ENCODE results near the gene CTNNA1. TPM values are rescaled to one million over a fixed set of nuclear protein-coding genes. Genes with fewer than 3 reads are reported as not detected.

CTNNA1 gene
- total and polyA plus RNA-seq, 9 of the 15 experiments (the other 6 are each of a cell fraction or from before 2014, with no cell fraction given): 29.6 to 117 (median 89.1) TPM

DNA sequence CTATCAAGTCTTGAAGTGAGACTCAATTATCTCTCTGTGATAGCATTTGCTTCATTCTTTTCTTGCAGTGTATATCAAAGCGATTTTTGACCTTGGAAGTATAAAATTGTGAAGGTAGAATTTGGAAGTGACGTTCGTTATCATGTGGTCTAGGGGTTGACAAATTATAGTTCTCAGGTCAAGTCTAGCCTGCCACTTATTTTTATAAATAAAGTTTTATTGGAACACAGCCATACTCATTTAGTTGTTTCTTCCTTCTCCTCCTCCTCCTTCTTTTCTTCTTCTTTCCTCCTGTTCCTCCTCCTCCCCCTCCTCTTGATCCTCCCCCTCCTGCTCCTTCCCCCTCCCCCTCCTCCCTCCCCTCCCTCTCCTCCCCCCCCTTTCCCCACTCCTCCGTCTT, 83.9 kb downstream of the CTNNA1 start:
- Histone ChIP-seq H3K4me3 (no peak overlapping the region), H3K27me3 (ENCODE audit: control insufficient read depth in 2 of 2, insufficient read depth in 2 of 2, low read length in 2 of 2) (no peaks in the 10 kb centered on the region), H2AFZ (ENCODE audit: low read depth, low read length) (no peak overlapping the region), H3K4me1 (replicated peaks in 1 of 2; ENCODE audit: control insufficient read depth in 2 of 2, insufficient read depth in 2 of 2, low read length in 2 of 2) (no peaks in the 10 kb centered on the region), H3K36me3 (ENCODE audit: control insufficient read depth, insufficient read depth, low read length) (peaks cover 4% of the 10 kb centered on the region; the same call in 1 of the 3 replicates), H3K9me1 (ENCODE audit: control insufficient read depth, insufficient read depth, low read length) (no peaks in the 10 kb centered on the region), H4K20me1 (replicated peaks; ENCODE audit: control insufficient read depth, insufficient read depth, low read length) (no peaks in the 10 kb centered on the region; the same call in 1 of the 2 replicates), H3K4me2 (ENCODE audit: insufficient read depth, low read length) (no peak overlapping the region), H3K9ac (ENCODE audit: insufficient read depth in 1 of 2, low read depth in 2 of 2, low read length in 2 of 2) (no peak overlapping the region), H3K27ac (ENCODE audit: extremely low read depth, low read depth, low read length) (no peak overlapping the region), H3K9me3 (replicated peaks; ENCODE audit: control insufficient read depth, insufficient read depth, low read depth, low read length) (no peaks in the 10 kb centered on the region; the same call in 1 of the 2 replicates), H3K79me2 (ENCODE audit: control insufficient read depth, insufficient read depth, low read length) (no peaks in the 10 kb centered on the region)
- WGBS (ENCODE audit: insufficient coverage, low coverage, missing lambda C conversion rate): 67% methylated on average over 3 of the region's 4 CpGs
- in situ Hi-C loops (cut with MboI) (no loop called here), intact Hi-C loops (cut with micrococcal nuclease) (no loop called here)
- no TSS peak for BruUV-seq (replicated peaks)
- POLR2A ChIA-PET: no interaction called here
- ATAC-seq (no peak), DNase-seq (ENCODE audit: extremely low read depth in 1 of 4, low spot score in 3 of 4) (no peak), FAIRE-seq (no peak)
- CTCF ChIA-PET (ENCODE audit: low intra/inter-chr PET ratio): no interaction called here
- TF ChIP-seq VEZF1 (CRISPR knock-in tag; IDR thresholded peaks at IDR 0.05) (0 out of 2 replicates have a peak, but pooled peaks have one; percentile 26), EHMT2 (IDR thresholded peaks at IDR 0.05) (no peak), ZBTB40 (IDR thresholded peaks at IDR 0.05) (peak; percentile 89), ZBTB40 (CRISPR knock-in tag; IDR thresholded peaks at IDR 0.05) (peak; percentile 62)

Data from K562 (cell line).